Activated CD8-positive, alpha-beta memory T cell treated with anti-CD3 and anti-CD28 coated beads, Interleukin-2, amount 50 U/mL, for 4 hours (primary cell): ENCODE results near the gene LIPF.
A peak's percentile ranks its signal among the peaks of the same experiment; 100 is the strongest.
"Not testable (repeated sequence)": the region's sequence is repeated elsewhere in the genome, so short reads cannot be mapped to it uniquely, and the experiment has no call there.

Source experiments
- DNase-seq: peaks from one replicate; pipeline ENCODE4 v3.0.0-alpha.2; 2020

Gene LIPF

GRCh38 chr10:88676283-88677060 is 12.2 kb downstream of the LIPF start:
- no peak for DNase-seq

- no peak for DNase-seq
Observed at GRCh38 chr10:88680958-88681357, 16.7 kb downstream of the LIPF start.

GRCh38 chr10:88682491-88682890 is 18.2 kb downstream of the LIPF start:
- DNase-seq: no peak

GRCh38 chr10:88687853-88688467 is 23.7 kb downstream of the LIPF start:
- DNase-seq: no peak

GRCh38 chr10:88689366-88689765 is 25.1 kb downstream of the LIPF start:
- DNase-seq: no peak

- no peak for DNase-seq
Observed at GRCh38 chr10:88693392-88694020, 29.3 kb downstream of the LIPF start.

- DNase-seq: no peak
Observed at GRCh38 chr10:88702848-88703597, 38.8 kb downstream of the LIPF start.

- no peak for DNase-seq
Observed at GRCh38 chr10:88705958-88706357, 41.7 kb downstream of the LIPF start, which contains the start of gene LIPK. Gene LIPK (plus strand): TSS chr10:88706249. CDS start chr10:88724544, 18,295 bp downstream.

- no peak for DNase-seq
Observed at GRCh38 chr10:88707429-88708155, 43.4 kb downstream of the LIPF start.

- DNase-seq: not testable (repeated sequence)
Observed at GRCh38 chr10:88709361-88709760, 45.1 kb downstream of the LIPF start.

- DNase-seq: no peak
Observed at GRCh38 chr10:88715517-88715916, 51.3 kb downstream of the LIPF start.

GRCh38 chr10:88721392-88721791 is 57.1 kb downstream of the LIPF start:
- no peak for DNase-seq

GRCh38 chr10:88725798-88726197 is 61.6 kb downstream of the LIPF start:
- no peak for DNase-seq

GRCh38 chr10:88728107-88728763 is 64.0 kb downstream of the LIPF start:
- peak; percentile 22 for DNase-seq
